NCI-H345 (cell line): ENCODE data around the gene ATG12.

ENCODE experiments used
- DNase-seq: peaks from one replicate; lab custom pipeline; 2025; lab: John Stamatoyannopoulos, UW

The ATG12 gene

GRCh38 chr5:115806986-115807653, 34.2 kb downstream of the ATG12 start:
- DNase-seq: no peak

- no peak for DNase-seq
Observed at GRCh38 chr5:115801984-115802383, 39.4 kb downstream of the ATG12 start.

GRCh38 chr5:115801152-115801551, 40.2 kb downstream of the ATG12 start:
- DNase-seq: no peak

- DNase-seq: no peak
Observed at GRCh38 chr5:115800108-115800507, 41.3 kb downstream of the ATG12 start.

GRCh38 chr5:115798252-115798651, 43.1 kb downstream of the ATG12 start:
- DNase-seq: no peak

- DNase-seq: no peak
Observed at GRCh38 chr5:115796656-115797055, 44.7 kb downstream of the ATG12 start.

GRCh38 chr5:115795700-115796099, 45.7 kb downstream of the ATG12 start:
- DNase-seq: no peak

GRCh38 chr5:115788440-115788839, 52.9 kb downstream of the ATG12 start:
- no peak for DNase-seq

GRCh38 chr5:115787426-115787825, 53.9 kb downstream of the ATG12 start:
- no peak for DNase-seq

- DNase-seq: no peak
Observed at GRCh38 chr5:115785381-115786065, 55.8 kb downstream of the ATG12 start.

- no peak for DNase-seq
Observed at GRCh38 chr5:115778417-115778816, 62.9 kb downstream of the ATG12 start.
